ENCODE data around the gene TSC22D3. TPM values are rescaled to one million over a fixed set of nuclear protein-coding genes. Genes with fewer than 3 reads are reported as not detected.

TSC22D3 gene
- total RNA-seq, 2 donors from 2014 or later: 18.5 to 23.3 TPM

DNA sequence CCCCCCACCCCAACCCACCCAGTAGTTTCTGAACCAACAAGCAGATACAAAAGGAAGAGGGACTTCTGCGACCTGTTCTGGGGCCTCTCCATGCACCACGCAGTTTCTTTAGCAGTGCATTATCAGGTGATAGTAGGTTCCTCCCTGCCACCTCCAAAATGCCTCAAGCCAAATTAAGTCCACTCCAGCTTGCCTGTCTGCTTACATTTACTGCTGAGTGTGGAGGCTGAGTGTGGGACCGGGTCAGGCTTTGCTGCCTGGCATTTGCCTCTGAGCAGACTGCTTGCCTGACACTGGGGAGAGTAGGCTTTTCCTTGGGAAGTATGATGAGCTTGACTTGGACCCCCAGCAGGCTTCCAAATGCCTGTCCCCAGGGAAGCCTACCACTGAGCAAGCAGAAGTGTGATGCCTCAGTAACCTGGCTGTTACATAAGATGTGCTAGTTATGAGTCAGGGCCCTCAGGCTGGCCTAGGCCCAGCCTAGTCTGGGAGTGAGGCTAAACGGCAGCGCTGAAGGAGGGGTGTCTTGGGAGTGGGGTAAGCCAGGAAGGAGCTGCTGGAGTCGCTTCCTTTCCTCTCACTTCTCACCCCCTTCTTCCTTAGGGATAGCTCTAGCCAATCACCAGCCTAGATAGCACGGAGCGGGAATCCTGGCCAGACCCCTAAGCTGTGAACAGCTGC, 9.0 kb downstream of the TSC22D3 start:
- Histone ChIP-seq H3K27me3 (no peaks in the 10 kb centered on the region), H3K9me3 (no peaks in the 10 kb centered on the region), H3K4me1 (no peaks in the 10 kb centered on the region), H3K36me3 (no peaks in the 10 kb centered on the region), H3K27ac (no peak overlapping the region), H3K4me3 (no peak overlapping the region), H3K9ac (ENCODE audit: low read depth in 2 of 2, low read length in 2 of 2) (no peak overlapping the region)
- TF ChIP-seq, protein P1, sequence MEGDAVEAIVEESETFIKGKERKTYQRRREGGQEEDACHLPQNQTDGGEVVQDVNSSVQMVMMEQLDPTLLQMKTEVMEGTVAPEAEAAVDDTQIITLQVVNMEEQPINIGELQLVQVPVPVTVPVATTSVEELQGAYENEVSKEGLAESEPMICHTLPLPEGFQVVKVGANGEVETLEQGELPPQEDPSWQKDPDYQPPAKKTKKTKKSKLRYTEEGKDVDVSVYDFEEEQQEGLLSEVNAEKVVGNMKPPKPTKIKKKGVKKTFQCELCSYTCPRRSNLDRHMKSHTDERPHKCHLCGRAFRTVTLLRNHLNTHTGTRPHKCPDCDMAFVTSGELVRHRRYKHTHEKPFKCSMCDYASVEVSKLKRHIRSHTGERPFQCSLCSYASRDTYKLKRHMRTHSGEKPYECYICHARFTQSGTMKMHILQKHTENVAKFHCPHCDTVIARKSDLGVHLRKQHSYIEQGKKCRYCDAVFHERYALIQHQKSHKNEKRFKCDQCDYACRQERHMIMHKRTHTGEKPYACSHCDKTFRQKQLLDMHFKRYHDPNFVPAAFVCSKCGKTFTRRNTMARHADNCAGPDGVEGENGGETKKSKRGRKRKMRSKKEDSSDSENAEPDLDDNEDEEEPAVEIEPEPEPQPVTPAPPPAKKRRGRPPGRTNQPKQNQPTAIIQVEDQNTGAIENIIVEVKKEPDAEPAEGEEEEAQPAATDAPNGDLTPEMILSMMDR (IDR thresholded peaks at IDR 0.05): no peak
- intact Hi-C loops (cut with DNase I): no loop called here
- DNase-seq: no peak

DNA sequence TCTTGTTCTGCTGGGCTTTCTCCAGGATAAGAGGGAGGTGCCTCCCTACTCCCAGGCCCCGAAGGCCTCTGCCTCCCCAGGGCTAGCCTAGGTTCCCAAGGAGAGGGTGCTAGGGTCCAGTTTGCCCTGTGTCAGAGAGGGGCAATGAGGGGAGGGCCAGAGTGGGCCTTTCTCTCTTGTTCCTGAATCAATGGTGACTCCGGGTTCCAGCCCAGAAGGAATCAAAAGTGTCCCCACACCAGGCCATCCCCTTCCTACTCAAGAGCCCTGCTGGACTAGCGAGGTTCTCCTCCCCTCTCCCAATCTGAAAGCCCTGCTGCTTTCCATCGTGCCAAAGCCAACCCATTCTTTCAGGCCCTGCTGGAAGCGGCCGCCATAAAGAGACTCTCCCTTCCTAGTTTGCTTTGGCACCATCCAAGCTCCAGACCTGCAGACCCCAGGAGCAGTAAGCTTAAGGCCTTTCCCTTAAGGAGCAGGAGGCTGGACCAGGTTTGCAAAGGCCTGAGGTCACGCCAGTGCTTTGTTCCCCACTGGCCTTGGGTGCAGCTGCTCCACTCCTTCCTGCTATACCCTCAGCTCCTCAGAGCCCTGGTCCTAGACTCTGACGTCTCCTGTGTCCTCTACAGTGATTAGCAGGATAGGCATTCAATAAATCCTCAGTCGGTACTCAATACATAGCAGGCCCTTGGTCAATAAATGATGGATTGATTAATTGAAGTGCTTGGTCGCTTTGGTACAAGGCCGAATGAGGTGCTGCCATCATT, 10.6 kb downstream of the TSC22D3 start:
- Histone ChIP-seq H3K36me3 (no peaks in the 10 kb centered on the region), H3K27me3 (no peaks in the 10 kb centered on the region), H3K27ac (no peak overlapping the region), H3K9me3 (no peaks in the 10 kb centered on the region), H3K9ac (ENCODE audit: low read depth in 2 of 2, low read length in 2 of 2) (no peak overlapping the region), H3K4me1 (no peaks in the 10 kb centered on the region), H3K4me3 (no peak overlapping the region)
- no peak for DNase-seq
- TF ChIP-seq, protein P1 (IDR thresholded peaks at IDR 0.05): no peak
- intact Hi-C loops (cut with DNase I): no loop called here

DNA sequence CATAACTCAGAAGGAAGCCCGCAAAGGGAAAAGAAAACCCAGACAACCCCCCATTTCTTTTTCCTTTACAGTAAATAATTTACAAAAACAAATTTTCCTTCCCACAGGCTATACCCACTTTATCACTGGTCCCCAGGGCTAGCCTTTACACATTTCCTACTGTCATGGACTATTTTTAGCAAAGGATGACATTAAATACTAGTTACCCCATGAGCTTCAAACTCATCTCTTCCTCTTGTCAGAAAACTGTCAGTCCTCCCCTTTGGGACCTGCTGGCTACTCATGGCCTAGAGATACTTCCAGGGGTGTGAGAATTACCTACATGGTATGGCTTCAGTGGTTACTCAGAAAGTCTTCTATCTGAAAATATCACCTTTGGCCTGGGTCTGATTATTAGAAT, 11.9 kb downstream of the TSC22D3 start:
- Histone ChIP-seq H3K9ac (ENCODE audit: low read depth in 2 of 2, low read length in 2 of 2) (no peak overlapping the region), H3K27ac (no peak overlapping the region), H3K36me3 (no peaks in the 10 kb centered on the region), H3K27me3 (no peaks in the 10 kb centered on the region), H3K9me3 (no peaks in the 10 kb centered on the region), H3K4me3 (no peak overlapping the region), H3K4me1 (no peaks in the 10 kb centered on the region)
- intact Hi-C loops (cut with DNase I): no loop called here
- no peak for DNase-seq
- TF ChIP-seq, protein P1 (IDR thresholded peaks at IDR 0.05): no peak

DNA sequence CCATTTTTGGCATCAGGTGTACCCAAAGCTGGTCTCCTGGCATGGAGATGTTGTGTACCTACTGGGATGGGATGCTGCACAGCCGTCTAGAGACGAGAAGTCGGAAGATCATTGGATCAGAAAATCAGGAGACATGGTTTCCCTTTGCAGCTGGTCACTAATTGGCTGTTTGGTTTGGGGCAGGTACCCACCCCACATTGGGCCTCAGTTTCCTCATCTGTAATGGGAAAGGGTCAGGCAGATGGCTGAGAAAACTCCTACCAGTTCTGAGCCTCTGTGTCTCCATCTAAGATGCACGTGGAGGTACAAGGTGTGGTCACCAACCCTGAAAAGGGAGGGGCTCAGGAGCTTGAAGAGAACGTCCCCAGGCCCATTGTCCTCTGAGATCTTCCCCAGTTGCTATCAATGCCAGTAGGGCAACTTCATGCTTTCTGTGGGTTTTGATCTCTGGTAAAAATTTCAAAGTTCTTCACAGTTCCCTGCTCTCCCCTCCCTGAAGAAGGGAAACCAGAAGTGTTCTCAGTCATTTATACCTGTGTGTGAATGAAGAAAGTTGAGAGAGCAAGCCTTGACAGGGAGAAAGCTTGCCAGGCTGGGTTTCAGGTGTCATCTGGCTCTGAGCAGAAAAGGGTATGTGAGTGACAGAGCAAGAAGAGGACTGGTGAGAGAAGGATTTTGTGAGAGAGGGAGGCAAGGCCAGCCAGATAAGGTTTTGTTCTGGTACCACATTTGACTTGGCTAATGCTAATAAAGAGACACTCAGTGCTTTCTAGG, 15.1 kb downstream of the TSC22D3 start:
- no peak for DNase-seq
- no peaks in the 10 kb centered on the region for H3K27me3 ChIP-seq
- no peak overlapping the region for H3K9ac ChIP-seq (ENCODE audit: low read depth in 2 of 2, low read length in 2 of 2)
- TF ChIP-seq, protein P1 (IDR thresholded peaks at IDR 0.05): no peak
- H3K4me1 ChIP-seq: no peaks in the 10 kb centered on the region
- no peaks in the 10 kb centered on the region for H3K36me3 ChIP-seq
- intact Hi-C loops (cut with DNase I): no loop called here
- H3K27ac ChIP-seq: no peak overlapping the region
- H3K9me3 ChIP-seq: no peaks in the 10 kb centered on the region
- H3K4me3 ChIP-seq: no peak overlapping the region

DNA sequence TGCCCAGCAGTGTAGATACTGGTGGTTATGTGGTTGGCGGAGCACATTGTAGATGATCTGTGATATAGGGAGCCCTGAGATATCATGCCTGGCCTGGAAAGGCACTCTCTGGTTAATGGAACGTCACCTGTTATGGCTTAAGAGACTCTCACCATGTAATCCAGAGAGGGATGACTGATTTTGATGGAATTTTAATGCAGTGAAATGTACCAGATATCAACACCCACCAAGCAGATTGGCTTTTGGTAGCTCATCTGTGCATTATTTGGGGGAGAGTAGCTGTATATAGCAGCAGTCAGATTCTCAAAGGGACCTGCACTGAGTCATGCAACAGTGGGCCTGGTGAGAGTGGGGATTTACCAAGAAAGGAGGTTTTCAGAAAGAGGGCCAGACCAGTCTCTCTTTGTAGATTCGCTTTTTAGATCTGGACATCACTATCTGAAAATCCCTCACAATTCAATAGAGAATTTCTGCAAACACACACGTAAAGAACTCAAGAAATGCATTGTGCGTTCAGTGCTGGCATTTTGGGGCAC, 17.3 kb downstream of the TSC22D3 start:
- intact Hi-C loops (cut with DNase I): no loop called here
- H3K27ac ChIP-seq: no peak overlapping the region
- H3K4me1 ChIP-seq: no peaks in the 10 kb centered on the region
- TF ChIP-seq, protein P1 (IDR thresholded peaks at IDR 0.05): no peak
- no peak for DNase-seq
- H3K27me3 ChIP-seq: no peaks in the 10 kb centered on the region
- H3K9me3 ChIP-seq: no peaks in the 10 kb centered on the region
- no peak overlapping the region for H3K9ac ChIP-seq (ENCODE audit: low read depth in 2 of 2, low read length in 2 of 2)
- no peaks in the 10 kb centered on the region for H3K36me3 ChIP-seq
- H3K4me3 ChIP-seq: no peak overlapping the region
